Measurements from ENCODE around the gene AP1S2. TPM values are rescaled to one million over a fixed set of nuclear protein-coding genes. Genes with fewer than 3 reads are reported as not detected.

Gene AP1S2
- total and polyA plus RNA-seq, 2 of the 13 experiments (the other 11 are each of a cell fraction or from before 2014, with no cell fraction given), result 10.1 to 18.8 TPM

GRCh38 chrX:15789979-15790768 lies 64.4 kb downstream of the AP1S2 start, which contains the start of gene ZRSR2 (continued):
- TF ChIP-seq ARNT2 (CRISPR knock-in tag; IDR thresholded peaks at IDR 0.05; ENCODE audit: low read depth) (no peak), FOXK2 (IDR thresholded peaks at IDR 0.05) (no peak), KDM5A (IDR thresholded peaks at IDR 0.05; ENCODE audit: borderline replicate concordance, low read length) (peak; percentile 57; the same call in 1 of the 2 replicates), ZNF331 (CRISPR knock-in tag; IDR thresholded peaks at IDR 0.05) (no peak), ZNF205 (CRISPR knock-in tag; IDR thresholded peaks at IDR 0.05) (no peak), JUNB (CRISPR knock-in tag; IDR thresholded peaks at IDR 0.05; ENCODE audit: borderline replicate concordance) (no peak), CTCF (CRISPR knock-in tag; IDR thresholded peaks at IDR 0.05) (no peak), KAT8 (CRISPR knock-in tag; IDR thresholded peaks at IDR 0.05) (peak; percentile 44), ZNF839 (CRISPR knock-in tag; IDR thresholded peaks at IDR 0.05; ENCODE audit: borderline replicate concordance) (no peak; the same call in 1 of the 2 replicates), CHD2 (IDR thresholded peaks at IDR 0.05; ENCODE audit: low read depth, low read length) (no peak), SP140L (CRISPR knock-in tag; IDR thresholded peaks at IDR 0.05; ENCODE audit: borderline replicate concordance) (no peak), CBX1 (IDR thresholded peaks at IDR 0.05; ENCODE audit: low read depth) (no peak), NCOA5 (CRISPR knock-in tag; IDR thresholded peaks at IDR 0.05) (no peak), NKX3-1 (CRISPR knock-in tag; IDR thresholded peaks at IDR 0.05) (no peak), ZNF605 (CRISPR knock-in tag; IDR thresholded peaks at IDR 0.05) (no peak), ZNF260 (CRISPR knock-in tag; IDR thresholded peaks at IDR 0.05; ENCODE audit: borderline replicate concordance, low read depth) (no peak), ZBTB2 (CRISPR knock-in tag; IDR thresholded peaks at IDR 0.05; ENCODE audit: low read depth) (no peak)
- TF ChIP-seq, protein P1, sequence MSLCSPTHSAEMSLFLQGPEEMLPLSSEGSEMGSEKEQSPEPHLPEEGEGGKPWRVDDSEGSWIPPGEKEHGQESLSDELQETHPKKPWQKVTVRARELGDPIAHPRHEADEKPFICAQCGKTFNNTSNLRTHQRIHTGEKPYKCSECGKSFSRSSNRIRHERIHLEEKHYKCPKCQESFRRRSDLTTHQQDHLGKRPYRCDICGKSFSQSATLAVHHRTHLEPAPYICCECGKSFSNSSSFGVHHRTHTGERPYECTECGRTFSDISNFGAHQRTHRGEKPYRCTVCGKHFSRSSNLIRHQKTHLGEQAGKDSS (CRISPR knock-in tag; IDR thresholded peaks at IDR 0.05; ENCODE audit: borderline replicate concordance, low read depth), result 0 out of 2 replicates have a peak, but pooled peaks have one; percentile 23
- TF ChIP-seq, protein P2, sequence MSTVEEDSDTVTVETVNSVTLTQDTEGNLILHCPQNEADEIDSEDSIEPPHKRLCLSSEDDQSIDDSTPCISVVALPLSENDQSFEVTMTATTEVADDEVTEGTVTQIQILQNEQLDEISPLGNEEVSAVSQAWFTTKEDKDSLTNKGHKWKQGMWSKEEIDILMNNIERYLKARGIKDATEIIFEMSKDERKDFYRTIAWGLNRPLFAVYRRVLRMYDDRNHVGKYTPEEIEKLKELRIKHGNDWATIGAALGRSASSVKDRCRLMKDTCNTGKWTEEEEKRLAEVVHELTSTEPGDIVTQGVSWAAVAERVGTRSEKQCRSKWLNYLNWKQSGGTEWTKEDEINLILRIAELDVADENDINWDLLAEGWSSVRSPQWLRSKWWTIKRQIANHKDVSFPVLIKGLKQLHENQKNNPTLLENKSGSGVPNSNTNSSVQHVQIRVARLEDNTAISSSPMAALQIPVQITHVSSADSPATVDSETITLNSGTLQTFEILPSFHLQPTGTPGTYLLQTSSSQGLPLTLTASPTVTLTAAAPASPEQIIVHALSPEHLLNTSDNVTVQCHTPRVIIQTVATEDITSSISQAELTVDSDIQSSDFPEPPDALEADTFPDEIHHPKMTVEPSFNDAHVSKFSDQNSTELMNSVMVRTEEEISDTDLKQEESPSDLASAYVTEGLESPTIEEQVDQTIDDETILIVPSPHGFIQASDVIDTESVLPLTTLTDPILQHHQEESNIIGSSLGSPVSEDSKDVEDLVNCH (CRISPR knock-in tag; IDR thresholded peaks at IDR 0.05), result no peak
- TF ChIP-seq, protein P3, sequence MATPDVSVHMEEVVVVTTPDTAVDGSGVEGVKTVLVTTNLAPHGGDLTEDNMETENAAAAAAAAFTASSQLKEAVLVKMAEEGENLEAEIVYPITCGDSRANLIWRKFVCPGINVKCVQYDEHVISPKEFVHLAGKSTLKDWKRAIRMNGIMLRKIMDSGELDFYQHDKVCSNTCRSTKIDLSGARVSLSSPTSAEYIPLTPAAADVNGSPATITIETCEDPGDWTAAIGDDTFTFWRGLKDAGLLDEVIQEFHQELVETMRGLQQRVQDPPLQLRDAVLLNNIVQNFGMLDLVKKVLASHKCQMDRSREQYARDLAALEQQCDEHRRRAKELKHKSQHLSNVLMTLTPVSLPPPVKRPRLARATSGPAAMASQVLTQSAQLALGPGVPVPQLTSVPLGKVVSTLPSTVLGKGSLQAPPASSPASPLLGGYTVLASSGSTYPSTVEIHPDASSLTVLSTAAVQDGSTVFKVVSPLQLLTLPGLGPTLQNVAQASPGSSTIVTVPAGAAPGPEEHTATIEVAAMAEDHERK (CRISPR knock-in tag; IDR thresholded peaks at IDR 0.05; ENCODE audit: low read depth), result no peak
- TF ChIP-seq, protein P4, sequence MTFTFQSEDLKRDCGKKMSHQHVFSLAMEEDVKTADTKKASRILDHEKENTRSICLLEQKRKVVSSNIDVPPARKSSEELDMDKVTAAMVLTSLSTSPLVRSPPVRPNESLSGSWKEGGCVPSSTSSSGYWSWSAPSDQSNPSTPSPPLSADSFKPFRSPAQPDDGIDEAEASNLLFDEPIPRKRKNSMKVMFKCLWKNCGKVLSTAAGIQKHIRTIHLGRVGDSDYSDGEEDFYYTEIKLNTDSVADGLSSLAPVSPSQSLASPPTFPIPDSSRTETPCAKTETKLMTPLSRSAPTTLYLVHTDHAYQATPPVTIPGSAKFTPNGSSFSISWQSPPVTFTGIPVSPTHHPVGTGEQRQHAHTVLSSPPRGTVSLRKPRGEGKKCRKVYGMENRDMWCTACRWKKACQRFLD (CRISPR knock-in tag; IDR thresholded peaks at IDR 0.05; ENCODE audit: borderline replicate concordance), result no peak

All from HepG2 (cell line).